ENCODE measurements around the gene NUP214. TPM values are rescaled to one million over a fixed set of nuclear protein-coding genes. Genes with fewer than 3 reads are reported as not detected.

NUP214 gene
- total RNA-seq, 3 donors from 2014 or later, result 37.4 to 47.5 (median 40.0) TPM

DNA sequence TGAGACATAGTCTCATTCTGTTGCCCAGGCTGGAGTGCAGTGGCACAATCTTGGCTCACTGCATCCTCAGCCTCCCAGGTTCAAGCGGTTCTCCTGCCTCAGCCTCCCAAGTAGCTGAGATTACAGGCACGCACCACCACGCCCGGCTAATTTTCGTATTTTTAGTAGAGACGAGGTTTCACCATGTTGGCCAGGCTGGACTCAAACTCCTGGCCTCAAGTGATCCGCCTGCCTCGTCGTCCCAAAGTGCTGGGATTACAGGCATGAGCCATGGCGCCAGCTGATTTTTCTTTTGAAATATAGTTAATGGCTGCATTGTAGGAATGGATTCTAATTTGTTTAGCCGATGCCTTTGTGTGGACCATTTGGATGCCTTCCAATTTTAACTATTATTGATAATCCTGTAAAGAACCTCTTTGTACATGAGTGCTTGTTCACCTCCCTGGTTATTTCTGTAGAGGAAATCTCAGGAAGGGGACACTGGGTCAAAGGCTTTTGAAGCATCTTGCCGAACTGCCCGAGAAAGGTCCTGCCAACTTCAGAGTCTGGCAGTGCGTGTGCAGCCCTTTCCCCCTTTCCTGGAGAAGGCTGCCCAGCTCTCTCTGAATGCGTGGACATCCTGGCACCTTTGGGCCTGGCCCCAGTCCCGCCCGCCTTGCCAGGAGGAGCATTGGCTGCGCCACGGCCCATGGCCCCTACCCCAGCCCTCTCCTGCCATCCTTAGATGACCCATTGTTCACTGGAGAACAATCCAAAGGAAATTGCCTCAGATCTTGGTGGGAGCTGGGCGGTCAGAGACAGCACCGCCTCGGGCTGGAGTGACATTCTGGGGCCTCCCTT is 8.9 kb upstream of the NUP214 start:
- DNase-seq (ENCODE audit: low spot score in 2 of 2), result no peak
- no peaks in the 10 kb centered on the region for H3K36me3 ChIP-seq
- H3K4me1 ChIP-seq, result no peaks in the 10 kb centered on the region
- TF ChIP-seq POLR2AphosphoS5 (IDR thresholded peaks at IDR 0.05), result no peak
- TF ChIP-seq, protein P1, sequence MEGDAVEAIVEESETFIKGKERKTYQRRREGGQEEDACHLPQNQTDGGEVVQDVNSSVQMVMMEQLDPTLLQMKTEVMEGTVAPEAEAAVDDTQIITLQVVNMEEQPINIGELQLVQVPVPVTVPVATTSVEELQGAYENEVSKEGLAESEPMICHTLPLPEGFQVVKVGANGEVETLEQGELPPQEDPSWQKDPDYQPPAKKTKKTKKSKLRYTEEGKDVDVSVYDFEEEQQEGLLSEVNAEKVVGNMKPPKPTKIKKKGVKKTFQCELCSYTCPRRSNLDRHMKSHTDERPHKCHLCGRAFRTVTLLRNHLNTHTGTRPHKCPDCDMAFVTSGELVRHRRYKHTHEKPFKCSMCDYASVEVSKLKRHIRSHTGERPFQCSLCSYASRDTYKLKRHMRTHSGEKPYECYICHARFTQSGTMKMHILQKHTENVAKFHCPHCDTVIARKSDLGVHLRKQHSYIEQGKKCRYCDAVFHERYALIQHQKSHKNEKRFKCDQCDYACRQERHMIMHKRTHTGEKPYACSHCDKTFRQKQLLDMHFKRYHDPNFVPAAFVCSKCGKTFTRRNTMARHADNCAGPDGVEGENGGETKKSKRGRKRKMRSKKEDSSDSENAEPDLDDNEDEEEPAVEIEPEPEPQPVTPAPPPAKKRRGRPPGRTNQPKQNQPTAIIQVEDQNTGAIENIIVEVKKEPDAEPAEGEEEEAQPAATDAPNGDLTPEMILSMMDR (IDR thresholded peaks at IDR 0.05), result no peak
- TF ChIP-seq POLR2A (IDR thresholded peaks at IDR 0.05), result no peak
- H3K27ac ChIP-seq, result peak overlapping the region; percentile 48 to 52
- no peaks in the 10 kb centered on the region for H3K9me3 ChIP-seq
- no peaks in the 10 kb centered on the region for H3K27me3 ChIP-seq
- H3K4me3 ChIP-seq, result no peak overlapping the region
- intact Hi-C loops (cut with DNase I; ENCODE audit: low total_unique reads), result no loop called here

DNA sequence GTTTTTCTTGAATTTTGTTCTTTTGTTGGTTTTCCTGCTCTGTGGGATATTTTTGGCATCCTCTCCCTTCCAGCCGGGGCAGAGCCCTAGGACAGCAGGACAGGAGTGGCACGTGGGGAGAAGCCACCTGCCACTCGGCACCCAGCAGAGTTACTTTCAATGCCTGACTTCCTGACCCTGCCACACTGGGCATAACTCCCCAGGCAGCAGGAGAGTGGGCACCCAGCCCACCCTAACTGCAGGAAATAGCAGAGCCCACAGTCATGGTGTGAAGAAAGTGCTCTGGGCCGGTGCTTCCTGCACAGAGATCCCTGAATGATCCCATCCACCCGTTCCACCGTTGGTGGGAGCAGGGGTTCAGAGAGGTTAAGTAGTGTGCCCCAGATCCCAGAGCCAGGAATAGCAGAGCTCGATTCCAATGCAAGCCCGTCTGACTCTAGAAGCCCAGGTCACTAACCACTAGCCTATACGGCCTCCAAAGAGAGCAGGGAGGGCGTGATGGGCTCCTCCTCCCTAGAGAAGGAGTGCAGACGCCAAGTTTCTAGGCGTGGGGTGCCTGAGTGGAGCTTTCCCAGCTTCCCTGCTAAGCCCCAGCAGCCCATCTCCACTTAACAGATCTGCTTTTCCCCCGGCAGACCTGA is 8.1 kb upstream of the NUP214 start:
- DNase-seq (ENCODE audit: low spot score in 2 of 2), result no peak
- intact Hi-C loops (cut with DNase I; ENCODE audit: low total_unique reads), result no loop called here
- Histone ChIP-seq H3K9me3 (no peaks in the 10 kb centered on the region), H3K27ac (peak overlapping the region; percentile 48 to 52), H3K4me1 (no peaks in the 10 kb centered on the region), H3K36me3 (no peaks in the 10 kb centered on the region), H3K4me3 (no peak overlapping the region), H3K27me3 (no peaks in the 10 kb centered on the region)
- TF ChIP-seq, protein P1 (IDR thresholded peaks at IDR 0.05), result no peak
- TF ChIP-seq POLR2AphosphoS5 (IDR thresholded peaks at IDR 0.05), result no peak
- no peak for TF ChIP-seq POLR2A (IDR thresholded peaks at IDR 0.05)

DNA sequence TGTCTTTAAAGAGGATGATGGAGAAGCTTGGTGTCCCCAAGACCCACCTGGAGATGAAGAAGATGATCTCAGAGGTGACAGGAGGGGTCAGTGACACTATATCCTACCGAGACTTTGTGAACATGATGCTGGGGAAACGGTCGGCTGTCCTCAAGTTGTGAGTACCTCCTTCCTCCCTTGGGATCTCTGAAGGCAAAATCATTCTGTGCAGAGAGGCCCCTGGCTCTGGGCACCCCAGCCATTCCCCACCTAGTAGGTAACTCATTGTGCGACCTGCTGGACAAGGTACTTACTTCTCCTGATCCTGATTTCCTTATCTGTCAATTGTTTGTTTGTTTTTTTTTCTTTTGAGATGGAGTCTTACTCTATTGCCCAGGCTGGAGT is 7.6 kb upstream of the NUP214 start:
- TF ChIP-seq POLR2AphosphoS5 (IDR thresholded peaks at IDR 0.05) (no peak), POLR2A (IDR thresholded peaks at IDR 0.05) (no peak)
- TF ChIP-seq, protein P1 (IDR thresholded peaks at IDR 0.05), result no peak
- Histone ChIP-seq H3K27ac (peak overlapping the region in 1 of 2 donors; percentile 52), H3K4me3 (no peak overlapping the region), H3K9me3 (no peaks in the 10 kb centered on the region), H3K4me1 (no peaks in the 10 kb centered on the region), H3K36me3 (no peaks in the 10 kb centered on the region), H3K27me3 (no peaks in the 10 kb centered on the region)
- no peak for DNase-seq (ENCODE audit: low spot score in 2 of 2)
- intact Hi-C loops (cut with DNase I; ENCODE audit: low total_unique reads), result no loop called here

DNA sequence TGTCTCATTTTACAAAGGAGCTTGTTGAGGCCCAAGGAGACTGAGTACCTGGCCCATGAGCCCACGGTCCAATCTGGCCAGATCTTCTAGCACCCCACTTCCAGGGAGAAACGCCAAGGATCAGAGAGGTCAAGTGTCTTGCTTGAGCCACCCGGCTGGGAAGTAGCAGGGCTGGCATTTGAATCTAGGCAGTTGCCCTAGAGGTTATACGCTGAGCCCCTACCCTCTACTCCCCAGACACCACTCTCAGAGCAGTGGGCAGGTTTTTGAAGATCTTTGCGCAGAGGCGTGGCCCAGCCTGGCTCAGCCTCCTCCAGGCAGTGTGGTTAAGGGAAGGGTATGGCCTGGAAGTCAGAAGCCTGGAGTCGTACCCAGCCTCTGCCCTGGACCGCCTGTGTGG is 5.8 kb upstream of the NUP214 start:
- no peaks in the 10 kb centered on the region for H3K27me3 ChIP-seq
- no peak overlapping the region for H3K4me3 ChIP-seq
- TF ChIP-seq, protein P1 (IDR thresholded peaks at IDR 0.05), result no peak
- TF ChIP-seq POLR2A (IDR thresholded peaks at IDR 0.05), result no peak
- H3K36me3 ChIP-seq, result no peaks in the 10 kb centered on the region
- H3K9me3 ChIP-seq, result no peaks in the 10 kb centered on the region
- DNase-seq (ENCODE audit: low spot score in 2 of 2), result no peak
- peaks cover 0 to 3% of the 10 kb centered on the region in 2 donors for H3K4me1 ChIP-seq
- no peak overlapping the region for H3K27ac ChIP-seq
- intact Hi-C loops (cut with DNase I; ENCODE audit: low total_unique reads), result no loop called here

DNA sequence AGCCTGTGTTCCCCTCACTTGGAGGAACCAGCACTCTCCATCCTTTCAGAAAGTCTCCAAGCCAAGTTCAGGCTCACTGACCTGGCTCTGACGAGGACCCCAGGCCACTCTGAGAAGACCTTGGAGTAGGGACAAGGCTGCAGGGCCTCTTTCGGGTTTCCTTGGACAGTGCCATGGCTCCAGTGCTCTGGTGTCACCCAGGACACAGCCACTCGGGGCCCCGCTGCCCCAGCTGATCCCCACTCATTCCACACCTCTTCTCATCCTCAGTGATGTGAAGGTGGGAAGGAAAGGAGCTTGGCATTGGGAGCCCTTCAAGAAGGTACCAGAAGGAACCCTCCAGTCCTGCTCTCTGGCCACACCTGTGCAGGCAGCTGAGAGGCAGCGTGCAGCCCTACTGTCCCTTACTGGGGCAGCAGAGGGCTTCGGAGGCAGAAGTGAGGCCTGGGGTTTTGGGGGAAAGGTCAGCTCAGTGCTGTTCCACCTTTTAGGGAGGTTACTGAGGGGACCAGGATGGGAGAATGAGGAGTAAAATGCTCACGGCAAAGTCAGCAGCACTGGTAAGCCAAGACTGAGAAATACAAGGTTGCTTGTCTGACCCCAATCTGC is 4.7 kb upstream of the NUP214 start:
- H3K4me3 ChIP-seq, result no peak overlapping the region
- H3K36me3 ChIP-seq, result no peaks in the 10 kb centered on the region
- no peaks in the 10 kb centered on the region for H3K9me3 ChIP-seq
- TF ChIP-seq POLR2AphosphoS5 (IDR thresholded peaks at IDR 0.05) (no peak), POLR2A (IDR thresholded peaks at IDR 0.05) (no peak)
- TF ChIP-seq, protein P1 (IDR thresholded peaks at IDR 0.05), result no peak
- intact Hi-C loops (cut with DNase I; ENCODE audit: low total_unique reads), result no loop called here
- H3K27ac ChIP-seq, result no peak overlapping the region
- H3K27me3 ChIP-seq, result no peaks in the 10 kb centered on the region
- peaks cover 0 to 3% of the 10 kb centered on the region in 2 donors for H3K4me1 ChIP-seq
- DNase-seq (ENCODE audit: low spot score in 2 of 2), result peak in 1 of 2 donors; percentile 14

Data from breast epithelium (tissue), 4 donors.